ENCODE data around the gene MBNL1.
A peak's percentile ranks its signal among the peaks of the same experiment; 100 is the strongest.
"Not testable (repeated sequence)": the region's sequence is repeated elsewhere in the genome, so short reads cannot be mapped to it uniquely, and the experiment has no call there.

The MBNL1 gene

GRCh38 chr3:152331998-152332397 lies 63.3 kb downstream of the MBNL1 start:
- TF ChIP-seq POLR2A (IDR thresholded peaks at IDR 0.05; ENCODE audit: low read length): no peak
- TF ChIP-seq GATA1 (IDR thresholded peaks at IDR 0.05; ENCODE audit: low read depth, low read length): no peak
- no peak for DNase-seq

GRCh38 chr3:152333928-152334327 lies 65.2 kb downstream of the MBNL1 start:
- no peak for TF ChIP-seq GATA1 (IDR thresholded peaks at IDR 0.05; ENCODE audit: low read depth, low read length)
- TF ChIP-seq POLR2A (IDR thresholded peaks at IDR 0.05; ENCODE audit: low read length): no peak
- no peak for DNase-seq

DNA sequence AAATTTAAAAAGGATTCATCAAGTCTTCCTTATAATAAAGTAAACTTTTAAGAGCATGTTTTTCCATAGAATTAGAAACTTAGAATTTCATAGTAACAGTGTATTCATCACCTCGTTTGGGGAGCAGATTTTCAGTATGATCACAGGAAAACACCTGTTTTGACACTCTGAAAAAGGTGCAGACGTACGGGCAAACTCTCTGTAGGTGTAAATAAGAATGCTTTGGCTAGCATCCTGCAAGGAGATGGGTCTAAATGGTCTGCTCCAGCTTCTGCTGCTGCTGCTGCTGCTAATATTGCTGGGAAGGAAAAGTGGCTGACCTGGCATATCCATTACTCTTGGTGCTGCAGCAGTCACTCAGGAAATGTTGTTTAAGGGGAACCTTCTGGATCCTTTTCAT lies 66.0 kb downstream of the MBNL1 start:
- no peak for DNase-seq
- TF ChIP-seq POLR2A (IDR thresholded peaks at IDR 0.05; ENCODE audit: low read length): no peak
- no peak for TF ChIP-seq GATA1 (IDR thresholded peaks at IDR 0.05; ENCODE audit: low read depth, low read length)

DNA sequence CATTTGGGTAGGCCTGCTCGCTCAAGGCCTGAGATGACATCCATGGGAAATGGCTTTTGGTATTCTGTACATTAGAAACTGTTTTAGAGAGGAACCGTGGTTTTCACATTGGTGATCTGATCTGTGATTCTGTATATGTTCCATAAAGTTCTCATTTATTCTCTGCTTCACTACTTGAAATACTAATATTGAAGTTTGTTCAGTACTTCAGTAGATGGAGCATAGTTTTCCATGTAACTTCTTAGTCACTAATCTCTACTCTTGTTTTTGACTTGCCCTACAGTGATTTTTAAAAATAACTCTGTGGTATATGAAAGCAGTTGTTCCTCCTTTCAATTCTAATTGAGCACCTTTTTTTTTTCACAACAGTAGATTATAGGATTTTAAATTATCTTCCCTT lies 66.5 kb downstream of the MBNL1 start:
- no peak for TF ChIP-seq POLR2A (IDR thresholded peaks at IDR 0.05; ENCODE audit: low read length)
- no peak for TF ChIP-seq GATA1 (IDR thresholded peaks at IDR 0.05; ENCODE audit: low read depth, low read length)
- no peak for DNase-seq

DNA sequence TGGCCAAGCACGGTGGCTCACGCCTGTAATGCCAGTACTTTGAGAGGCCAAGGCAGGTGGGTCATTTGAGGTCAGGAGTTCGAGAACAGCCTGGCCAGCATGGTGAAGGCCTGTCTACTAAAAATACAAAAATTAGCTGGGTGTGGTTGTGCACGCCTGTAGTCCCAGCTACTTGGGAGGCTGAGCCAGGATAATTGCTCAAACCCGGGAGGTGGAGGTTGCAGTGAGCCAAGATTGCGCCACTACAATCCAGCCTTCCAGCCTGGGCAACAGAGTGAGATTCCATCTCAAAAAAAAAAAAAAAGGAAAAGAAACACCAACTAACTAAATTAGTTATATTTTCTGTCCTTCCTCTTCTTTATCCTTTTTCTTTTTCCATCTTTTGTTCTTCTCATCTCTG lies 68.6 kb downstream of the MBNL1 start:
- not testable (repeated sequence) for DNase-seq

- TF ChIP-seq GATA1 (IDR thresholded peaks at IDR 0.05; ENCODE audit: low read depth, low read length): no peak
- no peak for DNase-seq
Measured at GRCh38 chr3:152338159-152338720, 69.5 kb downstream of the MBNL1 start.

DNA sequence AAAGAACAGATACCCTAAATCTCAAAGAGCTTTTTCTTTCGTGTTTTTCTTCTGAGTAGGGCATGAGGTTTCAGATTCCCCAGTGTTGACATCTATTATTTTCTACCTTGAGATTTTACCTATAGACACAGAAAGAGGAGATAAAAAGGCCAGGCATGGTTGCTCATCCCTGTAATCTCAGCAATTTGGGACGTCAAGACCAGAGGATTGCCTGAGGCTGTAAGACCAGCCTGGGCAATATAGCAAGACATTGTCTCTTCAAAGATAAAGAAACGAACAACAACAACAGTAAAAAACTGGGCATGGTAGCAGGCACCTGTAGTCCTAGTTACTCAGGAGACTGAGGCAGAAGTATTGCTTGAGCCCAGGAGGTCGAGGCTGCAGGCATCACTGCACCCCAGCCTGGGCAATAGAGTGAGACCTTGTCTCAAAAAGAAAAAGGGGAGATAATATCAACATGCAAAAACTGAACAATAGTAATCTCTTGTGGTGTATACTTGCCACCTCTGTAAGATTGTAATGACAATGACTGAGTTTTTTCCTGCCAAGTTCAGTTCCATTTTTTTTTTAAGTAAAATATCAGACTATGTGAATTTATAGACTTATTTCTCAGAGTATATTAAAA lies 71.3 kb downstream of the MBNL1 start:
- DNase-seq: no peak
- no peak for TF ChIP-seq GATA1 (IDR thresholded peaks at IDR 0.05; ENCODE audit: low read depth, low read length)
- TF ChIP-seq POLR2A (IDR thresholded peaks at IDR 0.05; ENCODE audit: low read length): no peak

DNA sequence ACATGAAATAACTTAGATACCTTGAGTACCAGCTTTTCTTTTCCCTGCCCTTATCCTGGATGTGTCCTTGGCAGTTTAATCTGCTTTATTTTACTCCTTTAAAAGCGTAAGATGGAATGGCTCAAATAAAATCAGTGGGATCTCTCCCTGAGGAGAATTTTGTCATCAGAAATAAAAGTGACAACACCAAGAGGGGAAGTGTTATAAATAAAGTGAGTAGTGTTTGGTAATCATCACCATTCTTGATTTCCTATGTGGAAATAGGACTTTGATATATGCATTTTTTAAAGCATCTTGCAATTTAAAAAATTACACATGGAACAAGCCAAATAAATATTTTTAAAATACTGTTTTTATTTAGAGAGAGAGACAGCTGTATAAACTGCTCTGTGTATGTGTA lies 76.5 kb downstream of the MBNL1 start:
- no peak for DNase-seq
- TF ChIP-seq GATA1 (IDR thresholded peaks at IDR 0.05; ENCODE audit: low read depth, low read length) (no peak), POLR2A (IDR thresholded peaks at IDR 0.05; ENCODE audit: low read length) (no peak)

- DNase-seq: no peak
- no peak for TF ChIP-seq POLR2A (IDR thresholded peaks at IDR 0.05; ENCODE audit: low read length)
- no peak for TF ChIP-seq GATA1 (IDR thresholded peaks at IDR 0.05; ENCODE audit: low read depth, low read length)
Measured at GRCh38 chr3:152346058-152346457, 77.3 kb downstream of the MBNL1 start.

DNA sequence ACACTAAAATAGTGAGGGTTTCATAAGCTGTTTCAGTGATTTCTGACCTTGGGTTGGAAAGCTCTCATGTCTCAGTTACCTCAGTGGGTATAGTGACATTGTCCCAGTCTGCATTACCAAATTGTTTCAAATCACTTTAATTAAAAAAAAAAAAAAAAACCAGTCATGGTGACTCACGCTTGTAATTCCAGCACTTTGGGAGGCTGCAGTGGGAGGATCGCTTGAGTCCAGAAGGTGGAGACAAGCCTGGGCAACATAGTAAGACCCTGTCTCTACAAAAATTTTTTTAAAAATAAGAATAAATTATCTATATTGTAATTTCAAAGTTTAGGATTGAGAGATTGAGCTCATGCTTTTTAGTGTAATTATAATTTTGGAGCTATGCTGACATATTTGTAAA lies 78.0 kb downstream of the MBNL1 start:
- DNase-seq: peak in 1 of 2 experiments; percentile 44
- TF ChIP-seq GATA1 (IDR thresholded peaks at IDR 0.05; ENCODE audit: low read depth, low read length) (no peak), POLR2A (IDR thresholded peaks at IDR 0.05; ENCODE audit: low read length) (no peak)

DNA sequence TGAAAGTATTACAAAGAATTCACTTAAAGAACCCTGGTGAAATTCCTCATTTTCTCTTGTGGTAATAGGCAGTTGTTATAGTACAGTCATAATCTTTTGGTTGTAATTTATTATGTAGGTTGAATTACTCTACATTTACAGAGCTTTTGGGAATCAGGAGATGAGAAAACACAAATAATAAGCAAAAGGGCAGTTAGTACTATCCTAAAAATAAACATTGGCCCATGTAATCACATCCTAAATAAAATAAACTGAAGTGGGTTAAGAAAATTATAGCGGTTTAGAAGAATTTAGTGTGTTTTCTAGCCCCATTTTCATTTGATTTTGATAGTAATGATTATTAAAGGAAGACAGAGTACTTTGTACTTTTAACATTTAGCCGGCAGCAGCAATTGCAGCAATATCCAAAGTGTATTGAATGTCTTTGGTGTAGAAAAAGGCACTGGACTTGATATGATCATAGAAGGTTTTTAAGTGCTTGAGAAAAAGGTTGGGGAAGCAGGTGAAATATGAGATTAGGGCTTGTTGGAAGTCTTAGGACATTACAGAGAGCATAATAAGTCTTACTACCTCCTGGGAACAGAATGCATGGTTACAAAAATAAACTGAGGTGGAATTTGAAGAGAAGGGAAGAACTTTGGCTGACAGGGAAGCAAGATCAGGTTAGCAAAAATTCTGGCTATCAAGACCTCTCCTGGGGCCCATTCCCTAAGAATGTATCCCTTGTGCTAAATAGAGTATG lies 79.9 kb downstream of the MBNL1 start:
- no peak for DNase-seq
- TF ChIP-seq POLR2A (IDR thresholded peaks at IDR 0.05; ENCODE audit: low read length) (no peak), GATA1 (IDR thresholded peaks at IDR 0.05; ENCODE audit: low read depth, low read length) (no peak)

GRCh38 chr3:152349392-152349791 lies 80.7 kb downstream of the MBNL1 start:
- no peak for DNase-seq
- TF ChIP-seq GATA1 (IDR thresholded peaks at IDR 0.05; ENCODE audit: low read depth, low read length) (no peak), POLR2A (IDR thresholded peaks at IDR 0.05; ENCODE audit: low read length) (no peak)

- no peak for DNase-seq
- no peak for TF ChIP-seq POLR2A (IDR thresholded peaks at IDR 0.05; ENCODE audit: low read length)
Measured at GRCh38 chr3:152350139-152350538, 81.4 kb downstream of the MBNL1 start.

DNA sequence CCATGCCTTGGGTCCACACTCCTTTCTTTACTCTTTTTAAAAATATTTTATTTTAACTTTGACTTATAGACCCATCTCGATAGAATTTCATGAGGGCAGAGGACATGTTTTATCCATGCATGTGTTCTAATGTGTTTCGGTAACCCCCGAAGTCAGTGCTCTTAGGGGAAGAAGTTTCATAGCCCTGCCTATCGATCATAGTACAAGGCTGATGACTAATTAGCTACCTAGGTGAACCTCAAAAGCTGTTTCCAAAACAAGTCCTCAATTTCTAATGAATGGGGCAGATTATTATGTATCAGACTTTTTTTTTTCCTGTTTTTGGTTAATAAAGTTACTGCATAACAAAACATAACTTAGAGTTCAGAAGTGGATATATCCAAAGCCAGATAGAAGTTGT lies 82.0 kb downstream of the MBNL1 start:
- no peak for TF ChIP-seq POLR2A (IDR thresholded peaks at IDR 0.05; ENCODE audit: low read length)
- TF ChIP-seq GATA1 (IDR thresholded peaks at IDR 0.05; ENCODE audit: low read depth, low read length): no peak
- DNase-seq: no peak

DNA sequence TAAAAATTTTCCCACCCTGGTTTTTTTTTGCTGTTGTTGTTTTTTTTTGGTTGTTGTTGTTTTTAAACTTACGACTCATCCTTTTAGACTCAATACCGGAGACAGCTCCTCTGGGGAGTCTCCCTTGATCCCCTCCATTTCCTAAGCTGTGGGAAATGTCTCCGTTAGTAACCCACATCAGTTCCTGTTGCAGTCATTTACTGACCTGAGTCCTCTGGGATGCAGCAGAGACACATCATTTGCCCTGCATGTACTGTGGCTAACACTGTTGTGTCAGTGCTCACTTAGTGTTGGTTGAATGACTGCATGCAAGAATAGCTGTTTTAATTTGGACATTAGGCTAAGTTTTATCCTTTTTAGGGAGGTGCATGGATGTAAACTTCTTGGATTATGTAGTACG lies 83.8 kb downstream of the MBNL1 start:
- DNase-seq: no peak
- TF ChIP-seq GATA1 (IDR thresholded peaks at IDR 0.05; ENCODE audit: low read depth, low read length) (no peak), POLR2A (IDR thresholded peaks at IDR 0.05; ENCODE audit: low read length) (no peak)

All from erythroblast (primary cell).